HFF-Myc (cell line): ENCODE results near the gene FAM111A.
"Not testable (repeated sequence)": the region's sequence is repeated elsewhere in the genome, so short reads cannot be mapped to it uniquely, and the experiment has no call there.

ENCODE experiments used
- DNase-seq: peaks from one replicate; pipeline ENCODE4 v3.0.0-alpha.2; 2011; ENCODE audit warnings: low read depth; ENCODE audit errors: extremely low read depth
- H3K4me3 ChIP-seq: replicated peaks from 2 replicates; pipeline ENCODE4 v1.5.1; 2011; ENCODE audit warnings: low read depth, mild to moderate bottlenecking, control low read depth, low read length
- TF ChIP-seq, protein P1 (sequence below): IDR thresholded peaks from 2 replicates; pipeline ENCODE4 v1.5.1; 2012; ENCODE audit warnings: mild to moderate bottlenecking, low read depth, low read length, control low read depth; ENCODE audit errors: missing control alignments

FAM111A gene, protein sequence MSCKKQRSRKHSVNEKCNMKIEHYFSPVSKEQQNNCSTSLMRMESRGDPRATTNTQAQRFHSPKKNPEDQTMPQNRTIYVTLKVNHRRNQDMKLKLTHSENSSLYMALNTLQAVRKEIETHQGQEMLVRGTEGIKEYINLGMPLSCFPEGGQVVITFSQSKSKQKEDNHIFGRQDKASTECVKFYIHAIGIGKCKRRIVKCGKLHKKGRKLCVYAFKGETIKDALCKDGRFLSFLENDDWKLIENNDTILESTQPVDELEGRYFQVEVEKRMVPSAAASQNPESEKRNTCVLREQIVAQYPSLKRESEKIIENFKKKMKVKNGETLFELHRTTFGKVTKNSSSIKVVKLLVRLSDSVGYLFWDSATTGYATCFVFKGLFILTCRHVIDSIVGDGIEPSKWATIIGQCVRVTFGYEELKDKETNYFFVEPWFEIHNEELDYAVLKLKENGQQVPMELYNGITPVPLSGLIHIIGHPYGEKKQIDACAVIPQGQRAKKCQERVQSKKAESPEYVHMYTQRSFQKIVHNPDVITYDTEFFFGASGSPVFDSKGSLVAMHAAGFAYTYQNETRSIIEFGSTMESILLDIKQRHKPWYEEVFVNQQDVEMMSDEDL

DNA sequence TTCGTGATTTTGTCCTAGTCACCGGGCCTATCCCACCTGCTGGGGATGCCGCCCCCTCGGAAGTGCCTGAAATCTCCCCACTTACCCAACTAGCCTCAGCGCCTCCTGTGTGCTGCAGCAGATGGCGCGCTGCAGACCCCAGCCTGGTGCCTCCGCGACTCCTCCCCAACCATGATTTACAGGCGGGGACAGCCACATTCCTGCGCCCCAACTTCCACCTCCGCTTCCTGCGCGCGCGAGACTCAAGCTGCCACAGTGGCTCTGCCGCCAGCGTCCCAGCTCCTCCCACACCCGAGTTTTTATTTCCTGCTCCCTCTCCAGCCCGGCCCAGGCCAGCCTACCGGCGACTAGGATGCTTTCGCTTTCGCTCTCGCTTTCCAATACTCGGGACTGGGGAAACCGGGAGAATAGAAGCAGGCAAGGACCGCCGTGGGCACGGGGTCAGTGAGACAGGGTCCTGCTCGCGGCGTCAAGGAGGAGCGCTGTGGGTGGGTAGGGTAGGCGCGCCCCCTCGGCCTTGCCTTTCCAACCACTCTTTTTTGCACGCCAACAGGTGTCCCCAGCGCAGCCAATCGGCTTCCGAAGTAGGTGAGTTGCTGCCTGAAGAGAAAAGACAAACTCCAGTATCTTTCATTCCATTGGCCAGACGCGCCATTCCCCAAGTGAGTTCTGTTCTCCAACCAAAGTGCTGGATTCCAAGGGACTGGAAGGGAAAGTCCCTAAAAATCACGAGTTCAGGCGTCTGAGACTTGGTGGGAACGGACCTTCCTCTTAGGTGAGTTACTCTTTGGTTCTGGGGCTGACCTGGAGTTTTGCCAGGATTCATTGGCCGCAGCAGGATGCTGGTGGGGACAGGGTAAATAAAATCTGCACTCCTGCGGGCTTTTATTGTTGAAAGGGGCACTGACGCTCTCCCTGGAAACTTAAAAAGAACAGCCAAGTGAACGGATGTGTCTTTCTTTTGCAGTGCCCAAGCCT, at the start of gene FAM111A:
TSS of gene FAM111A (plus strand) at position 327 of the 978 bp plus-strand sequence. CDS start 6,017 bp downstream, outside the sequence.
- DNase-seq = peak; percentile 52
- TF ChIP-seq, protein P1, sequence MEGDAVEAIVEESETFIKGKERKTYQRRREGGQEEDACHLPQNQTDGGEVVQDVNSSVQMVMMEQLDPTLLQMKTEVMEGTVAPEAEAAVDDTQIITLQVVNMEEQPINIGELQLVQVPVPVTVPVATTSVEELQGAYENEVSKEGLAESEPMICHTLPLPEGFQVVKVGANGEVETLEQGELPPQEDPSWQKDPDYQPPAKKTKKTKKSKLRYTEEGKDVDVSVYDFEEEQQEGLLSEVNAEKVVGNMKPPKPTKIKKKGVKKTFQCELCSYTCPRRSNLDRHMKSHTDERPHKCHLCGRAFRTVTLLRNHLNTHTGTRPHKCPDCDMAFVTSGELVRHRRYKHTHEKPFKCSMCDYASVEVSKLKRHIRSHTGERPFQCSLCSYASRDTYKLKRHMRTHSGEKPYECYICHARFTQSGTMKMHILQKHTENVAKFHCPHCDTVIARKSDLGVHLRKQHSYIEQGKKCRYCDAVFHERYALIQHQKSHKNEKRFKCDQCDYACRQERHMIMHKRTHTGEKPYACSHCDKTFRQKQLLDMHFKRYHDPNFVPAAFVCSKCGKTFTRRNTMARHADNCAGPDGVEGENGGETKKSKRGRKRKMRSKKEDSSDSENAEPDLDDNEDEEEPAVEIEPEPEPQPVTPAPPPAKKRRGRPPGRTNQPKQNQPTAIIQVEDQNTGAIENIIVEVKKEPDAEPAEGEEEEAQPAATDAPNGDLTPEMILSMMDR = no peak
- peak within 1 kb of the TSS; percentile 63 for H3K4me3 ChIP-seq

DNA sequence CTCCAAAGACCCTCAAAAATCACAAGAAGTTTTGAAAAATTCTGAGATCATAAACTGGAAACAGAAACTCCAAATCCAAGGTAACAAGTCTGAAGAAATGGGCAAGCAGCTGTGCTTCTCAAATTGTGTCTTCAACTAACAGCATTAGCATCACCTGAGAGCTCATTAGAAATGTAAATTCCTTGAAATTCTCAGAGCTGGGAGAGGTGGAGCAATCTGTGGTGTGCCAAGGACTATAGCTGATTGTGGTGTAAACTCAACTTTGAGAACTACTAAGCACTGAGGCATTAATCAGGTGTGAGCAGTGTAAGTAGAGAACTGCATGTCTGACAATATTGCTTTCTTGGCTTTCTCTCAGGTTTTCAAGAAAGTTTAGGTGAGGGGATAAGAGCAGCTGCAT, 49.1 kb upstream of the FAM111A start:
- not testable (repeated sequence) for H3K4me3 ChIP-seq

DNA sequence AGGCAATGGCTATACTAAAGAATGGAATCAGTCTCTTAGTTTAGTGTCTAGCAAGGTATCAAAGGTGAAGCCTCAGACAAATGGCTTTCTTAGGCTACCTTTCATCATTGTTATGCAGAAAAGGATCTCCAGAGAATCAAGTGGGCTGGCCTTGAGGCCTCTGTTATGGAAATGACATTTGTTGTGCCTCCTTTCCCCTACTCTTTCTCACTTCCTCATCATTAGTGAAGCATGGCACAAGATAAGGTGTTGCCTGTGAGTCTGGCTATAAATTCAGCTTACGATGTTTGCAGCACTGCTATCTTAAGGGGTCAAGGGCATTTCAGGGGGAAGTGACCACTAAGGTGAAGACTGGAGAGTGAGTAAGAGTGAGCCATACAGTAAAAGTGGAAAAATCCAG, 47.4 kb upstream of the FAM111A start:
- DNase-seq, H3K4me3 ChIP-seq: not testable (repeated sequence)

More for the DNA sequence above, 49.1 kb upstream of the FAM111A start:
- not testable (repeated sequence) for DNase-seq

DNA sequence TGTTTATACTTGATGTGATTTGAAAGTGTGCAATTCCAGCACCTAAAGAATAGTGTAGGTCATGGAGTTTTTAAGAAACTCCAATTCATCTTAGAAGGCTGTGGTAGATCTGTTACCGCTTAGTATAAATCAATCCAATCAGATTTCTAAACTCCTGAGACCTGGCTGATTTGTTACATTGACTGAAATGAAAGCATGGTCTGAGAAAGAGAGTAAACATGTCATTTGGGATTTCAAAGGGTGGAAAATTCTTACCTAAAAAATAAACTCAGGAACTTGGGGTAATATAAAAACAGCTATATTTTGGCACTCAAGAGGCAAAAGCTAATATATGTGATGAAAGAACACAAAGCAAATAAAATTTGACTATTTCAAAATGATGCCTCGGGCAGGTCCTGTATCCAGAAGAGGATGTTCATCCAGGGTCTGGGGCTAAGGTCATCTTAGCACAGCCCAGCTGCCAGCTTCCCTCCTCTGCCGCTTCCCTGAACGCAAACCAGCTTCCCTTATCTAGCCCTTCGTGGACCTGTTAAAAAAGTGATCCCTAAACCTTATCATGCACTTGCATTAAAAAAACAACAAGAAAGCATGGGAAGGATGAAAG, 46.6 kb upstream of the FAM111A start:
- DNase-seq, H3K4me3 ChIP-seq: not testable (repeated sequence)

DNA sequence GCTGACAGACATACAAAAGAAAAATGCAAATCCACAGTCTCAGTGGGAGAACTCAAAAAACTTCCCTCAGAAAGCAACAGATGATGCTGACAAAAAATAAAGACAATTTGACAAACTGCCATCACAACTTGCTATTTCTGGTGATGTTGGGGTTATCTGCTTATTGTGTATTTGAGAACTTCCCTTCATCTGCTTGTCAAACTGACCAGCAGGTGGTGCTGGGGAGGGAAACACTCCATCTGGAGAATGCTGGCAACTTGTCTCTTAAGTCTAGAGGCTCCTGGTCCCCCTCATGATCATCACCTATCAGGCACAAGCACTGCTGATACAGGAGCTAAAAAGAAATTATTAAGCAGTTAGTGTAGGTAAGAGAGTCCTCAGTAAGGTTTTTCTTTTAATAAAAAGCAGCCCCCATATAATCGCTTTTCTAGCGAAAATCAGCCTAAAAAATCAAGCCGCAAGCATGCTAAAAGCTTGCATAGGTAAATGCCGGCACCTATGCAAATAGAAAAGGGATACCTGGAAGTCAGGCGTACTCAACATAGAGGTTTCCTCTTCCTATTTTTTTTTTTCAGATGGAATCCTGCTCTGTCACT, 45.4 kb upstream of the FAM111A start:
- peak; percentile 7 for DNase-seq
- no peak overlapping the region for H3K4me3 ChIP-seq
- TF ChIP-seq, protein P1 = peak; percentile 71

DNA sequence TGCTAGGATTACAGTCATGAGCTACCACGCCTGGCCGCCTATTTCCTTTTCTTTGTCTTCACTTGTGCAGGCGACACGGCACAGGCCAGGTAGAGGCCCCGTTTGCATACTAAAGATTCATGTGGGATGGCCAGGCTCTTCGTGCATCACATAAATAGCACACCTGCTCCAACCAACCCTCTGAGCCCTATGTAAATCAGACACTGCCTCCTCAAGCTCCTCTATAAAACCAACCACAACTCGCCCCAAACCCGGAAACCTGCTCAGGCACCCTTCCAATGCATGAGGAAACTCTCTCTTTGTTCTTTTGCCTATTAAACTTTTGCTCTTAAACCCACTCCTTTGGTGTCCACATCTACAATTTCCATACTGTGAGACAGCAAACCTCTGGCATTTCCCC, 44.7 kb upstream of the FAM111A start:
- DNase-seq, H3K4me3 ChIP-seq: not testable (repeated sequence)

DNA sequence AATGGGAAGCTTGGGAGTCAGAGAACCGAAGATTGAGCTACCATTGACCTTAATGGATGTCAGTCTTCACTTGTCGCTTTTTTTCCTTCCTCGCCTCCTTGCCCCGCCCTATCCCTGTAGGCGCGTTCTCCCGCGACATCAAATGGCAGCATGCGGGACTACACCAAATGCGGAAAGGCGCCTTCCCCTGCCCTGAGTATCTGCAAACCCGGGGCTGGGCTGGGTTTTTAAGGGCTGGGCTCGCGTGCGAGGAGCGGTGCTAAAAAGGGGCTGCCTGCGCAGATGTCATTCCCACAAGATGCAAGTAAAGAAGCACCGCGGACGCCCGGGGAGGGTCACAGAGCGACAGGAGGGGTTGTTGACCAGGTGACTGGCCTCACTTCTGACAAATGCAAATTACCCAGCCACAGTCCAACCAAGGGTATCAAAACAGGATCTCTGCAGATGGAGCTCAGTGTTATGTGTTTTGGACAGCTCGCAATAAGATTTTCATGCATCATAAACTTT, 40.3 kb upstream of the FAM111A start:
- no peak for DNase-seq
- TF ChIP-seq, protein P1 = peak; percentile 9
- no peak overlapping the region for H3K4me3 ChIP-seq
